ENCODE data around the gene SCNN1A.
A peak's percentile ranks its signal among the peaks of the same experiment; 100 is the strongest.

DNA sequence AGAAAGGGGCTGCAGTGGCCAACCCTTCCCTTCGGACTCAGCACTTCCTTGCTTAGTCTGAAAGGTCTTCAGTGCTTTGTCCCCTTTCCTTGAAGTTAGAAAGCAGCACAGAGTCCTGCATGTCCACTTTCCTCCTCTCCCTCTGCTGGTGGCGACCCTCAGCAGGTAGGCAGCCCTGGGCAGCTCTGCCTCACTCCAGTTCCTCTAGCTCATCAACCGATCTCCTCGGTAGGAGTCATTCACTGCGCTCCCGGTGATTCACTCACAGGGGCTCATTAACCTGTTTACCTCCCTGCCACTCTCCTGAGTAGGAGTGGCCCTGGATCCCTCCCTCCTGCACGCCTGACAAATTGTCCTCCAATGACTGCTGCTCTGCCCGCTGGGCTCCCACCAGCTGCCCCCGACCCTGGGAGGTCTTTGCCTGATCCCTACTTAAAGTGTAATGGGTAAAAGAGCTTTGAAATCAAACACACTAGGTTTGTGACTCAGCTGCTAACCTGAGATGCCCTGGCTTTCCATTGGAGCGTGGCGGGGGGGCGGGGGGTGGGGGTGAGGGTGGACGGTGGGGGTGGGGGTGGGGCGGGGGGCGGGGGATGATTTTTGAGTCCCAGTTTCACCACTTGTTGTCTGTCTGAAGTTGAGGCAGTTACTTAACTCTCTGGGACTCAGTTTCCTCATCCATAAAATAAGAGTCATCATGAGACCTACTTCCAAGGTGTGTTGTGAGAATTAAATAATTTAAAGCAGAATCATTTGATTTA lies 4.2 kb downstream of the SCNN1A start:
- TF ChIP-seq, protein P1, sequence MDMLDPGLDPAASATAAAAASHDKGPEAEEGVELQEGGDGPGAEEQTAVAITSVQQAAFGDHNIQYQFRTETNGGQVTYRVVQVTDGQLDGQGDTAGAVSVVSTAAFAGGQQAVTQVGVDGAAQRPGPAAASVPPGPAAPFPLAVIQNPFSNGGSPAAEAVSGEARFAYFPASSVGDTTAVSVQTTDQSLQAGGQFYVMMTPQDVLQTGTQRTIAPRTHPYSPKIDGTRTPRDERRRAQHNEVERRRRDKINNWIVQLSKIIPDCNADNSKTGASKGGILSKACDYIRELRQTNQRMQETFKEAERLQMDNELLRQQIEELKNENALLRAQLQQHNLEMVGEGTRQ (IDR thresholded peaks at IDR 0.05; ENCODE audit: low read depth, low read length): no peak
- peak; percentile 36 for TF ChIP-seq CTCF (conservative IDR thresholded peaks at IDR 0.05; ENCODE audit: low read depth, low read length)

All from IMR-90 (cell line).